Spleen (tissue), 7 donors: ENCODE data around the gene NCOA1.

Source experiments
- CTCF ChIP-seq, 11 experiments: fragments of 200-600 bp in 7 of 11; fragments of 450-650 bp in 4 of 11; sonication (generic) in 4 of 11; IDR thresholded peaks in 8 of 11; conservative IDR thresholded peaks in 3 of 11; 1 replicate in 7 of 11; 2 replicates in 4 of 11; pipeline versions ENCODE4 v1.4.0 to v1.8.0; 2016 to 2021; ENCODE audit warnings: antibody characterized with exemption in 11 of 11, inconsistent platforms in 4 of 11, mild to moderate bottlenecking in 1 of 11
- POLR2A ChIP-seq, 3 donors: fragments of 450-650 bp; IDR thresholded peaks; one replicate each; pipeline ENCODE4 v1.5.1; 2017; ENCODE audit warnings: antibody characterized with exemption in 3 of 3, mild to moderate bottlenecking in 1 of 3
- POLR2AphosphoS5 ChIP-seq, 3 donors: sonication (generic); formaldehyde crosslinking; IDR thresholded peaks; one replicate each; pipeline ENCODE4 v1.5.1; 2017; ENCODE audit warnings: antibody characterized with exemption in 3 of 3
- donor health status: DM: no; HTN: no; CAD: no; lungs with moderate emphysema.
- donor health status: DM: no; HTN: no; CAD: no.
- donor health status: DM: no; HTN: no; CAD: no.

DNA sequence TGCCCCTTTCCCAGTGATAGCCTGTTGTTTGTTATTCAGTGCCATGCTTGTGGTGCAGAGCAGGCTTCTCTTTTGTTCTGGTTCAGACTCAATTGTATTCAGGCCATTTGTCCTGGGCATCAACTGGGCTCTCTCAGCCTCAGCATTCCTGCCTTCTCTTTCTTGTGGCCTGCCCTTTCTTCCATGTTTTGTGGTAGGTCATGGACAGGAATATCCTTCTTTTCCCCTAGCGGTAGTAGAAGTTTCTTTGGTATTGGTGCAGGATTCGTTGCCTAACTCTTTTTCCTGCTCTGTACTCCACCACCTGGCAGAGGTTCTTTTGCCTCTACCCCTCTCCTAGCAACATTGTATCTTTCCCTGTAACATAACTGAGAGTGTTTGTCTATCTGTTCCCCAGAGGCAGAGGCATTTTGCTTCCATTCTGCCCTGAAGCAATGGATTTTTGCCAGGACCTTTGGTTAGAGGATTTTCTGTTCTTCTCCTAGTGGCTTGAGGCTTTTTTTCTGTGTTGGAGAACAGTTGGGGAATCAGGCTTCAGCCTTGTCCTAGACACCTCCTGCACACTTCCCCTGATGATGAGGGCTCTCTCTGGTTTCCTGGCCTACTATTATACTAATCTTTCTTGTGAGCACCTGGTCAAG, 68.5 kb downstream of the NCOA1 start:
- TF ChIP-seq CTCF (IDR thresholded peaks at IDR 0.05 in 8 of 11, conservative IDR thresholded peaks at IDR 0.05 in 3 of 11) (no peak), POLR2A (IDR thresholded peaks at IDR 0.05) (no peak), POLR2AphosphoS5 (IDR thresholded peaks at IDR 0.05) (no peak)
